K562 (cell line): Measurements from ENCODE around the gene FOSL1. TPM values are rescaled to one million over a fixed set of nuclear protein-coding genes. Genes with fewer than 3 reads are reported as not detected.
A peak's percentile ranks its signal among the peaks of the same experiment; 100 is the strongest.

Source experiments
- FOXM1 ChIP-seq, 2 experiments: fragments of 450-650 bp in 1 of 2; sonication (generic) in 1 of 2; formaldehyde crosslinking in 1 of 2; IDR thresholded peaks; 2 replicates each; pipeline versions ENCODE4 v1.6.1 to v1.9.0; 2017 to 2022; ENCODE audit warnings: low read depth in 2 of 2, mild to moderate bottlenecking in 2 of 2, missing genetic modification reagents in 1 of 2, moderate library complexity in 1 of 2
- MNT ChIP-seq, 2 experiments: fragments of 450-650 bp; conservative IDR thresholded peaks; 2 replicates each; pipeline ENCODE4 v1.6.1; 2017; ENCODE audit warnings: mild to moderate bottlenecking in 2 of 2, moderate library complexity in 2 of 2
- SAFB ChIP-seq: fragments of 200-400 bp; formaldehyde crosslinking; IDR thresholded peaks from 2 replicates; pipeline ENCODE4 v1.6.1; 2017; ENCODE audit warnings: low read depth, low read length, borderline replicate concordance
- YY1 ChIP-seq, 3 experiments: IDR thresholded peaks; 2 replicates each; pipeline ENCODE4 v1.6.1; 2011; ENCODE audit warnings: low read length in 2 of 3, mild to moderate bottlenecking in 2 of 3, moderate library complexity in 2 of 3, borderline replicate concordance in 1 of 3, control low read depth in 1 of 3, low read depth in 1 of 3; ENCODE audit not compliant: insufficient read depth in 3 of 3, insufficient replicate concordance in 2 of 3, control insufficient read depth in 1 of 3, insufficient read length in 1 of 3; ENCODE audit errors: extremely low read depth in 1 of 3
- polyA plus RNA-seq, 8 experiments: library from polyadenylated mRNA; depleted of rRNA in 4 of 8; stranded (reverse) in 5 of 8; unstranded in 3 of 8; fragments of >200 nt; fragmentation: Nextera tagmentation in 2 of 8; fragmentation: Illumina TruSeq in 1 of 8; extraction: Ambion mirVana in 2 of 8; extraction: Trizol in 1 of 8; gene quantifications; 2 replicates each; pipeline versions ENCODE4 v1.2.1 to v1.2.3, GENCODE V29; 2011 to 2014; ENCODE audit warnings: inconsistent platforms in 1 of 8, missing spikeins in 1 of 8
- total RNA-seq, 7 experiments: library from RNA; depleted of rRNA in 6 of 7; stranded (reverse); fragments of >200 nt in 6 of 7; fragmentation: Illumina TruSeq in 2 of 7; extraction: Trizol in 2 of 7; gene quantifications; 2 replicates each; pipeline versions ENCODE4 v1.2.1 to v1.2.3, GENCODE V29; 2011 to 2021; ENCODE audit warnings: low replicate concordance in 1 of 7
- TF ChIP-seq, protein P1 (sequence below), 2 experiments: fragments of 450-650 bp in 1 of 2; IDR thresholded peaks; 2 replicates each; pipeline ENCODE4 v1.6.1; 2011 to 2017; ENCODE audit warnings: low read depth in 2 of 2, antibody characterized with exemption in 1 of 2, borderline replicate concordance in 1 of 2, low read length in 1 of 2, mild to moderate bottlenecking in 1 of 2, mixed read lengths in 1 of 2; ENCODE audit not compliant: control insufficient read depth in 1 of 2

The FOSL1 gene
- total and polyA plus RNA-seq, 9 of the 15 experiments (the other 6 are each of a cell fraction or from before 2014, with no cell fraction given) = 3.5 to 39.6 (median 10.0) TPM

DNA sequence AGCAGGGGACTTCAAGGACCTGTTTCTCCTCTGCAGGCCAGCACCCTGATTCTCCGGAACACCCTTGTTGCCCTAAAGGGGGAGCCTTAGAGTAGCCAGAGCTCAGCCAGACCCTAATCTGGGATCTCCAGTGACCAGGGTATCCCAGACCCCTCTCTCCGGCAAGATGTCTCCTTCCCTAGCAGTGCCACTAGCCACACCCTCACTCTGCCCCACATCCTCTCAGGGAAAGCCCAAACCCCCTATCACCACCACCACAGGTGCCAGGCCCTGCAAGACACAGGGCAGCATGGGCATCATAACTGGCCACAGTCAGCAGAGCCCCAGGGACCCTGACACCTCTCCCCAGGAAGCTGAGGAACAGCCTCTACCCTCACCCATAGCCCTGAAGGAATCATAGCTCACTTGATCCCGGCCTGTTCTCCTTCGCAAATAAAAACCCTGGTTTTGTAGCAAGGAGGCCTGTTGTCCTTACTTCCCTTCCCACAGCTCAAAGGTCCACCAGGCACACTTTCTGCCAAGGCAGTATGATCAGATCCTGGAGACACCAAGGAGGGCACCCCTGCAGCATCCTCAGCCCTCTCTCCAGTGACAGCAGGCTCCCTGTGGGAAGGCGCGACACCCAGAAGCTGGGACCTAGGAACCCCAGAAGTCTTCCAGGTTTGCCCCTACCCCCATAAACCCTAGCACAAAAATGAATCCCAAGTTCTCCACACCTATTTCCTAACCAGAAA, 46.8 kb downstream of the FOSL1 start (continued):
- TF ChIP-seq, protein P1, sequence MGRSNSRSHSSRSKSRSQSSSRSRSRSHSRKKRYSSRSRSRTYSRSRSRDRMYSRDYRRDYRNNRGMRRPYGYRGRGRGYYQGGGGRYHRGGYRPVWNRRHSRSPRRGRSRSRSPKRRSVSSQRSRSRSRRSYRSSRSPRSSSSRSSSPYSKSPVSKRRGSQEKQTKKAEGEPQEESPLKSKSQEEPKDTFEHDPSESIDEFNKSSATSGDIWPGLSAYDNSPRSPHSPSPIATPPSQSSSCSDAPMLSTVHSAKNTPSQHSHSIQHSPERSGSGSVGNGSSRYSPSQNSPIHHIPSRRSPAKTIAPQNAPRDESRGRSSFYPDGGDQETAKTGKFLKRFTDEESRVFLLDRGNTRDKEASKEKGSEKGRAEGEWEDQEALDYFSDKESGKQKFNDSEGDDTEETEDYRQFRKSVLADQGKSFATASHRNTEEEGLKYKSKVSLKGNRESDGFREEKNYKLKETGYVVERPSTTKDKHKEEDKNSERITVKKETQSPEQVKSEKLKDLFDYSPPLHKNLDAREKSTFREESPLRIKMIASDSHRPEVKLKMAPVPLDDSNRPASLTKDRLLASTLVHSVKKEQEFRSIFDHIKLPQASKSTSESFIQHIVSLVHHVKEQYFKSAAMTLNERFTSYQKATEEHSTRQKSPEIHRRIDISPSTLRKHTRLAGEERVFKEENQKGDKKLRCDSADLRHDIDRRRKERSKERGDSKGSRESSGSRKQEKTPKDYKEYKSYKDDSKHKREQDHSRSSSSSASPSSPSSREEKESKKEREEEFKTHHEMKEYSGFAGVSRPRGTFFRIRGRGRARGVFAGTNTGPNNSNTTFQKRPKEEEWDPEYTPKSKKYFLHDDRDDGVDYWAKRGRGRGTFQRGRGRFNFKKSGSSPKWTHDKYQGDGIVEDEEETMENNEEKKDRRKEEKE (IDR thresholded peaks at IDR 0.05; ENCODE audit: borderline replicate concordance in 1 of 2, control insufficient read depth in 1 of 2, low read depth in 2 of 2, low read length in 1 of 2) = 0 out of 4 replicates have a peak, but pooled peaks of 1 of the 2 experiments have one; percentile 39
- no peak for TF ChIP-seq SAFB
- TF ChIP-seq MNT (conservative IDR thresholded peaks at IDR 0.05) = no peak
- peak in 1 of 3 experiments; percentile 8 for TF ChIP-seq YY1 (IDR thresholded peaks at IDR 0.05; ENCODE audit: borderline replicate concordance in 1 of 3, control insufficient read depth in 1 of 3, extremely low read depth in 1 of 3, insufficient read depth in 3 of 3, insufficient read length in 1 of 3, insufficient replicate concordance in 2 of 3, low read depth in 1 of 3, low read length in 2 of 3)
- no peak for TF ChIP-seq FOXM1 (IDR thresholded peaks at IDR 0.05; ENCODE audit: low read depth)
- TF ChIP-seq FOXM1 (CRISPR knock-in tag; IDR thresholded peaks at IDR 0.05; ENCODE audit: low read depth) = peak; percentile 68; the same call in 1 of the 2 replicates
